Measurements from ENCODE around the gene PALM.

PALM gene

DNA sequence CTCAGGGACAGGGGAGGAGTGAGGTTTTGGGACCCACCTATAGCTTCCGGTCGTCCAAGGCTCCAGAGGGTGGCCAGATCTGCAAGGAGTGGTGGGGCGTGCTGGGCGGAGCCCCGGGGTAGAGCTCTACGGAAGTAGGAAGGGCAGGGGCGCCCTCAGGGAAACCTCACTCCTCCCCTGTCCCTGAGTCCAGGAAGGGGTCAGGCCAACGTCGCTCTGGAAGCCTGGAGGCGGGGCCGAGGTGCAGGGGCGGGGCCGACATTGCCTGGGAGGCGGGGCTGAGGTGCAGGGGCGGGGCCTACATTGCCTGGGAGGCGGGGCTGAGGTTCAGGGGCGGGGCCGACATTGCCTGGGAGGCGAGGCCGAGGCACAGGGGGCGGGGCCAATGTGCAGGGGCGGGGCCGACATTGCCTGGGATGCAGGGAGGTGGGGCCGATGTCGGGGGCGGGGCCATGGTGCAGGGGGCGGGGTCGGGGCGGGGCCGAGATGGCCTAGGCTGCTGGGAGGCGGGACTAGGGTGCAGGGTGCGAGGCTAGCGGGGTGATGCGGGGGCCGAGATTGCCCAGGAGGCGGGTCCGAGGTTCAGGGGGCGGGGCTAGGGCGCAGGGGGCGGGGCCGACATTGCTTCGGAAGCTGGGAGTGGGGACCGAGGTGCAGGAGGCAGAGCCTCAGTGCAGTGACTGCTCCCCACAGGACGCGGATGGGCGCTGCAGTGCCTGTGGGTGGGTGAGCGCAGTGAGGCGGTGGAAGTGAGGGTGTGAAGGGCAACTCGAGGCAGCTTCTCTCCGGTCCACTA lies 4.9 kb upstream of the PALM start:
- no peak for DNase-seq (ENCODE audit: low spot score)
- H3K4me3 ChIP-seq (ENCODE audit: severe bottlenecking): peak overlapping the region; percentile 1
- H3K27ac ChIP-seq (ENCODE audit: poor library complexity, severe bottlenecking): no peak overlapping the region
- H3K9me3 ChIP-seq (ENCODE audit: severe bottlenecking): peaks cover 4% of the 10 kb centered on the region
- peak; percentile 66 for ATAC-seq (ENCODE audit: low read depth)
- no peaks in the 10 kb centered on the region for H3K36me3 ChIP-seq (ENCODE audit: low read depth)
- no peaks in the 10 kb centered on the region for H3K4me1 ChIP-seq (ENCODE audit: insufficient read depth, poor library complexity, severe bottlenecking)
- H3K27me3 ChIP-seq (ENCODE audit: insufficient read depth, poor library complexity, severe bottlenecking): peaks cover 13% of the 10 kb centered on the region
- TF ChIP-seq, protein P1, sequence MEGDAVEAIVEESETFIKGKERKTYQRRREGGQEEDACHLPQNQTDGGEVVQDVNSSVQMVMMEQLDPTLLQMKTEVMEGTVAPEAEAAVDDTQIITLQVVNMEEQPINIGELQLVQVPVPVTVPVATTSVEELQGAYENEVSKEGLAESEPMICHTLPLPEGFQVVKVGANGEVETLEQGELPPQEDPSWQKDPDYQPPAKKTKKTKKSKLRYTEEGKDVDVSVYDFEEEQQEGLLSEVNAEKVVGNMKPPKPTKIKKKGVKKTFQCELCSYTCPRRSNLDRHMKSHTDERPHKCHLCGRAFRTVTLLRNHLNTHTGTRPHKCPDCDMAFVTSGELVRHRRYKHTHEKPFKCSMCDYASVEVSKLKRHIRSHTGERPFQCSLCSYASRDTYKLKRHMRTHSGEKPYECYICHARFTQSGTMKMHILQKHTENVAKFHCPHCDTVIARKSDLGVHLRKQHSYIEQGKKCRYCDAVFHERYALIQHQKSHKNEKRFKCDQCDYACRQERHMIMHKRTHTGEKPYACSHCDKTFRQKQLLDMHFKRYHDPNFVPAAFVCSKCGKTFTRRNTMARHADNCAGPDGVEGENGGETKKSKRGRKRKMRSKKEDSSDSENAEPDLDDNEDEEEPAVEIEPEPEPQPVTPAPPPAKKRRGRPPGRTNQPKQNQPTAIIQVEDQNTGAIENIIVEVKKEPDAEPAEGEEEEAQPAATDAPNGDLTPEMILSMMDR (IDR thresholded peaks at IDR 0.05; ENCODE audit: poor library complexity, severe bottlenecking): no peak

DNA sequence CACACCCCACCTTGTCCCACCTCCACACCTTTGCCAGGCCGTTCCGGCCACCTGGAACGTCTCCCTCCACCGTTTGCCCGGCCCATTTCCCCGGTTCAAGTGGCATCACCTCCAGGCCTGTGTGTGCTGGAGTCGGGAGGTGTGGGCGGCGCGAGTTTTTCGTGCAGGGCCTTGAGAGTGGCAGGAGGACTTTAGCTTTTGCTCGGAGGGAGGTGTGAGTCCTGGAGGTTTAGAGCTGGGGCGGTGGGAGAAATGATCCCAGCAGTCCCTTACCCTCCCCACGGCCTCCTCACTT lies 4.3 kb upstream of the PALM start:
- Histone ChIP-seq H3K36me3 (ENCODE audit: low read depth) (no peaks in the 10 kb centered on the region), H3K9me3 (ENCODE audit: severe bottlenecking) (peaks cover 4% of the 10 kb centered on the region), H3K4me3 (ENCODE audit: severe bottlenecking) (no peak overlapping the region), H3K27ac (ENCODE audit: poor library complexity, severe bottlenecking) (no peak overlapping the region), H3K4me1 (ENCODE audit: insufficient read depth, poor library complexity, severe bottlenecking) (no peaks in the 10 kb centered on the region), H3K27me3 (ENCODE audit: insufficient read depth, poor library complexity, severe bottlenecking) (peaks cover 15% of the 10 kb centered on the region)
- ATAC-seq (ENCODE audit: low read depth) (no peak), DNase-seq (ENCODE audit: low spot score) (no peak)
- TF ChIP-seq, protein P1 (IDR thresholded peaks at IDR 0.05; ENCODE audit: poor library complexity, severe bottlenecking): no peak

DNA sequence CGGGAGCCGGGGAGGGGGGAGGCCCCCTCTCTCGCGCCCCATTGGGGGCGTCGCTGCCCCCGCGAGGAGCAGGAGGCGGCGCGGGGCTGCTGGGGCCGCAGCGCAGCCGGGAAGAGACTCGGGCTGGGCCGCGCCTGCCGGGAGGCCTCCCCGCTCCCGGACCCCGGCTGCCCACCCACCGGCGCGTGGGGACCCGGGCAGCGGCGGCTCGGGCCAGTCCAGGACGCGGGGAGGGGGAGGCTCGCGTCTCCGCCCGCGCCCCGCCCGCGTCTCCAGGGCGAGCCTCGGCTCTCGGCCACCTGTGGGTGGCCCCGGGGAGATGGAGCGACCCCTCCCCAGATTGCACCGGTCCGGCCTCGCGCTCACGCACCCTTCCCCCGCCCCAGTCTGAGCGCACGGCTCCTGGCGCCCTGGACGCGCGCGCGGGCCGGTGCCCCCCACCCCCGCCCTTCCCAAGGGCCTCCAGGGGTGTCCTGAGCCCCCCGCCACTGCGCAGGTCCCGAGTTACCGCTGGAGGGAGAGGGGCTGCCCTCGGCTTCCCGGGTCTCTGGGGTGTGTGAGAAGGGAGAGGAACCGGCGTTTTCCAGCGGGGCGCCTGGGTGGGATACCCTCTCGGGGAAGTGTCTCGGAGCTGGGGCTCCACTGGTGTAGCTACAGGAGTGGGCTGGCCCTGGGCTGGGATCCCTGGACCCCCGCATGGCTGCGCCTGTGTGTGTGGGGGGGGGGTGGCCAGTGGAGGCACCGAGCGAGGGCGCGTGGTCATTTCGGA lies 645 bp downstream of the PALM start:
- Histone ChIP-seq H3K36me3 (ENCODE audit: low read depth) (no peaks in the 10 kb centered on the region), H3K4me3 (ENCODE audit: severe bottlenecking) (peak overlapping the region; percentile 22), H3K27me3 (ENCODE audit: insufficient read depth, poor library complexity, severe bottlenecking) (peaks cover 34% of the 10 kb centered on the region), H3K27ac (ENCODE audit: poor library complexity, severe bottlenecking) (no peak overlapping the region), H3K4me1 (ENCODE audit: insufficient read depth, poor library complexity, severe bottlenecking) (no peaks in the 10 kb centered on the region), H3K9me3 (ENCODE audit: severe bottlenecking) (peaks cover 4% of the 10 kb centered on the region)
- no peak for ATAC-seq (ENCODE audit: low read depth)
- TF ChIP-seq, protein P1 (IDR thresholded peaks at IDR 0.05; ENCODE audit: poor library complexity, severe bottlenecking): no peak
- no peak for DNase-seq (ENCODE audit: low spot score)

DNA sequence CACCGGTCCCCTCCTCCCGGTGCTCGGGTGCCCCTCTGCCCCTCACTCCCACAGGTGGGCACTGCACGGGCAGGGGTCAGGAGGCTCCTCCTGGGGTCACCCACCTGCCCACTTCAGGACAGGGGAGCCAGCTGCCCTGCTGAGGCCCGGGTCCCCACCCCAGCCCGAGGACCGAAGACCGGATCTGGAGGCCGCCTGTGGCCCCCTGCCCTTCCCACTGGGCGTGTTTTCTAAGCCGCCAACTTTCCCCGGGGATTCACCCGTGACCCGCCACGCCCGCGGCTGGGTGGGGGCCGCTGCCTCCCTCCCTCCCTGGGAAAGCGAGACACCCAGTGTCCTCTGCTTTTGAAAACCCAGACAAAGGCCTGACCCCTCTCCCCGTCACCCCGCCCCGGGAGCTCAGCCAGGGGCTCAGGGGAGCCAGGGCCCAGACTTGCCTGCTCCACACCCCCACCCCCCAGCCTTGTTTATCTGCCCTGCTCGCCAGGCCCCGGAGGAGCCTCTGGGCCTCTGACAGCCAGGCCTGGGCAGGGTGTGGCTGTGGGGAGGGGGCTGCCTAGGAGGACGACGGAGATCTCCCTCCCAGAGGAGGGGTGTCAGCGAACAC lies 1.3 kb downstream of the PALM start:
- no peak overlapping the region for H3K27ac ChIP-seq (ENCODE audit: poor library complexity, severe bottlenecking)
- no peaks in the 10 kb centered on the region for H3K4me1 ChIP-seq (ENCODE audit: insufficient read depth, poor library complexity, severe bottlenecking)
- no peaks in the 10 kb centered on the region for H3K36me3 ChIP-seq (ENCODE audit: low read depth)
- ATAC-seq (ENCODE audit: low read depth): no peak
- TF ChIP-seq, protein P1 (IDR thresholded peaks at IDR 0.05; ENCODE audit: poor library complexity, severe bottlenecking): no peak
- no peak overlapping the region for H3K4me3 ChIP-seq (ENCODE audit: severe bottlenecking)
- peaks cover 4% of the 10 kb centered on the region for H3K9me3 ChIP-seq (ENCODE audit: severe bottlenecking)
- no peak for DNase-seq (ENCODE audit: low spot score)
- peaks cover 34% of the 10 kb centered on the region for H3K27me3 ChIP-seq (ENCODE audit: insufficient read depth, poor library complexity, severe bottlenecking)
